ENCODE measurements around the gene DAW1.

Gene DAW1

DNA sequence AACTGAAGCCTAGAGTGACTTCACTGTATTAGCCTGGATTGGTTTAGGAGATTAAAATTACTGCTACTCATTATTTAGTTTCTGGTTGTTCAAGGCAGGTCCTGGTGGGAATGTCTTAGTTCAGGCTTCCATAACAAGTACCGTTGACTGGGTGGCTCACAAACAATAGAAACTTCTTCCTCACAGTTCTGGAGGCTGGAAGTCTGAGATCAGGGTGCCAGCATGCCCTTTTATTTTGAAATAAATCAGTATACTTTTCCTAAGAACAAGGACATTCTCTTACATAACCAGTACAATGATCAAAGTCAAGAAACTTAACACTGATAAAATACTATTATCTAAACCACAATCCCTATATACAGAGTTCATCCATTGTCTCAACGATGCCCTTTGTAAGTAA lies 4.0 kb upstream of the DAW1 start:
- Histone ChIP-seq H3K9me3 (no peaks in the 10 kb centered on the region), H3K4me3 (ENCODE audit: low read depth in 1 of 2, low read length in 1 of 2) (no peak overlapping the region), H3K4me1 (ENCODE audit: control insufficient read depth in 1 of 2, insufficient read depth in 1 of 2, low read depth in 1 of 2, low read length in 1 of 2) (peaks cover 16 to 26% of the 10 kb centered on the region in 2 experiments), H3K27me3 (peaks cover 28% of the 10 kb centered on the region), H3K36me3 (no peaks in the 10 kb centered on the region), H3K27ac (no peak overlapping the region)
- TF ChIP-seq, protein P1, sequence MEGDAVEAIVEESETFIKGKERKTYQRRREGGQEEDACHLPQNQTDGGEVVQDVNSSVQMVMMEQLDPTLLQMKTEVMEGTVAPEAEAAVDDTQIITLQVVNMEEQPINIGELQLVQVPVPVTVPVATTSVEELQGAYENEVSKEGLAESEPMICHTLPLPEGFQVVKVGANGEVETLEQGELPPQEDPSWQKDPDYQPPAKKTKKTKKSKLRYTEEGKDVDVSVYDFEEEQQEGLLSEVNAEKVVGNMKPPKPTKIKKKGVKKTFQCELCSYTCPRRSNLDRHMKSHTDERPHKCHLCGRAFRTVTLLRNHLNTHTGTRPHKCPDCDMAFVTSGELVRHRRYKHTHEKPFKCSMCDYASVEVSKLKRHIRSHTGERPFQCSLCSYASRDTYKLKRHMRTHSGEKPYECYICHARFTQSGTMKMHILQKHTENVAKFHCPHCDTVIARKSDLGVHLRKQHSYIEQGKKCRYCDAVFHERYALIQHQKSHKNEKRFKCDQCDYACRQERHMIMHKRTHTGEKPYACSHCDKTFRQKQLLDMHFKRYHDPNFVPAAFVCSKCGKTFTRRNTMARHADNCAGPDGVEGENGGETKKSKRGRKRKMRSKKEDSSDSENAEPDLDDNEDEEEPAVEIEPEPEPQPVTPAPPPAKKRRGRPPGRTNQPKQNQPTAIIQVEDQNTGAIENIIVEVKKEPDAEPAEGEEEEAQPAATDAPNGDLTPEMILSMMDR (IDR thresholded peaks at IDR 0.05): no peak

DNA sequence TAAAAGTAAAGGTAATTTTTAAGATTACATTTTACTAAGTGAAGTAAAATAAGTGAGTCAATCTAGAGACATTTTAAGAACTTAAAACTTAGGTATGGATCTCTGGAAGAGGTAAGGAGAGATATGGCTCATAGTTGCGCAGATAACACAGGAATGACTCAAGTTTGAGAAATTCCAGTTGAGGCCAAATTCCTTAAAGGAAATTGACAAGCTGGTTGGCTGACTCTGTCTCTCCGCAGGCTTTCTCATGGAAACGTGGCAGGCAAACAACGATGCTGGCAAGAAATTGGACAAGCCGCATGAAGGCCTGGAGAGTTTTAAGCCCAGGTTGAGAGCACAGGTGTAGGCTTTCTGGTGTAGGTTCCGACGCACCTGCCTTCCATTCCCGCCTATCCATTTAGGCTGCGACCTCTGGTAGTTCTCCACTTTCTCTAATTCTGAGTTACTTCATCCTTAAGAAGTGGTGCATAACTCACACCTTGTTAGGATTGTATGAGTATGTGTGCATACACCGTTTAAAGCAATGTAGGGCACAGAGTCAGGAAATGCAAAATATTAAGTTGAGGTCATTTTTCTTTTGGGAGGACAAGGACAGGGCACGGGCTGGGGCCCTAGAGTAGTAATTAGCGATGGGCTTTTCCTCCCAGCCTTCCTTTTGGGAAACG lies 589 bp upstream of the DAW1 start:
- peaks cover 31% of the 10 kb centered on the region for H3K27me3 ChIP-seq
- TF ChIP-seq, protein P1 (IDR thresholded peaks at IDR 0.05): no peak
- H3K27ac ChIP-seq: no peak overlapping the region
- H3K36me3 ChIP-seq: no peaks in the 10 kb centered on the region
- H3K9me3 ChIP-seq: no peaks in the 10 kb centered on the region
- peaks cover 12 to 23% of the 10 kb centered on the region in 2 experiments for H3K4me1 ChIP-seq (ENCODE audit: control insufficient read depth in 1 of 2, insufficient read depth in 1 of 2, low read depth in 1 of 2, low read length in 1 of 2)
- H3K4me3 ChIP-seq (ENCODE audit: low read depth in 1 of 2, low read length in 1 of 2): peak overlapping the region; percentile 46 to 59

DNA sequence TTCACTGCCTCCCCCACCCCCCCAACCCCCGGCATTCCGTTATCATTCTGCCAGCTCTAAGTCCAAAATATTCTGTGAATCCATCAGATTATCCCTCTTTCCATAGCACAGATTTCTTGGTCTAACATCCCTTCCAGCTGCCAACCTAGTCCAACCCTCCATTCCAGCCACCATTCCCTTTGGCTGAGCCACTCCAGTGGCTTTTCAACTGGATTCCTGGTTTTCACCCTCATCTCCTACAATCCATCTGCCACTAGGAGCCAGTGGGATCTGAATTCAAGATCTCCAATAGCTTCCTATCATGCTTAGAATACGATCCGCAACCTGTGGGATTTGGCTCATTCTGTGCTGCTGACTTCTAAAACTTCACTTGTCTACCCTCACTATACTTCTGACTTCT lies 1.2 kb downstream of the DAW1 start:
- TF ChIP-seq, protein P1 (IDR thresholded peaks at IDR 0.05): no peak
- Histone ChIP-seq H3K4me3 (ENCODE audit: low read depth in 1 of 2, low read length in 1 of 2) (no peak overlapping the region), H3K9me3 (no peaks in the 10 kb centered on the region), H3K4me1 (ENCODE audit: control insufficient read depth in 1 of 2, insufficient read depth in 1 of 2, low read depth in 1 of 2, low read length in 1 of 2) (peaks cover 12 to 23% of the 10 kb centered on the region in 2 experiments), H3K36me3 (no peaks in the 10 kb centered on the region), H3K27me3 (peaks cover 29% of the 10 kb centered on the region), H3K27ac (no peak overlapping the region)

DNA sequence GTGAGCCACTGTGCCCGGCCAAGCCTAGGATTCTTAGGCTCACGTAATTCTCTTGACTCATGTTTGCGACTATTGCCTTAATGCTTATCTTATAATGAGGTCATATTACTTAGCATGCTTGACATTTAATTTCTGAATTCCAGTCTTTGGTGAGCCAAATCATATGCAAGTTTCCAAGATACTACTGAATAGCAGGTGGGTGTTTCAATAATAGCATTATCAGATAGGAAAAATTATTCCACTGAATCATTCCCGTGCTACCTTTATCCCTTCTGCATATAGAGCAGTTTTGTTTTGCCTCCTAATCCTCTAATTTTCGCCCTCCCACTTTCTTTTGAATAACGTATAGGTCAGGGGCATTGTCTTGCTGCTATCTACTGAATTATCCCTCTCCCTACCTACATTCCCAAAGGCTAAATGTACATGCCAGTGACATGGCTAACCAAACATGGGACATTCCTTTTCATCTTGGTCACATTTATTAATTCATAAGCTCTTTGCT lies 4.9 kb downstream of the DAW1 start:
- TF ChIP-seq, protein P1 (IDR thresholded peaks at IDR 0.05): no peak
- no peaks in the 10 kb centered on the region for H3K36me3 ChIP-seq
- peaks cover 11% of the 10 kb centered on the region in 2 experiments for H3K4me1 ChIP-seq (ENCODE audit: control insufficient read depth in 1 of 2, insufficient read depth in 1 of 2, low read depth in 1 of 2, low read length in 1 of 2)
- H3K27ac ChIP-seq: no peak overlapping the region
- no peak overlapping the region for H3K4me3 ChIP-seq (ENCODE audit: low read depth in 1 of 2, low read length in 1 of 2)
- no peaks in the 10 kb centered on the region for H3K9me3 ChIP-seq
- H3K27me3 ChIP-seq: peaks cover 24% of the 10 kb centered on the region

DNA sequence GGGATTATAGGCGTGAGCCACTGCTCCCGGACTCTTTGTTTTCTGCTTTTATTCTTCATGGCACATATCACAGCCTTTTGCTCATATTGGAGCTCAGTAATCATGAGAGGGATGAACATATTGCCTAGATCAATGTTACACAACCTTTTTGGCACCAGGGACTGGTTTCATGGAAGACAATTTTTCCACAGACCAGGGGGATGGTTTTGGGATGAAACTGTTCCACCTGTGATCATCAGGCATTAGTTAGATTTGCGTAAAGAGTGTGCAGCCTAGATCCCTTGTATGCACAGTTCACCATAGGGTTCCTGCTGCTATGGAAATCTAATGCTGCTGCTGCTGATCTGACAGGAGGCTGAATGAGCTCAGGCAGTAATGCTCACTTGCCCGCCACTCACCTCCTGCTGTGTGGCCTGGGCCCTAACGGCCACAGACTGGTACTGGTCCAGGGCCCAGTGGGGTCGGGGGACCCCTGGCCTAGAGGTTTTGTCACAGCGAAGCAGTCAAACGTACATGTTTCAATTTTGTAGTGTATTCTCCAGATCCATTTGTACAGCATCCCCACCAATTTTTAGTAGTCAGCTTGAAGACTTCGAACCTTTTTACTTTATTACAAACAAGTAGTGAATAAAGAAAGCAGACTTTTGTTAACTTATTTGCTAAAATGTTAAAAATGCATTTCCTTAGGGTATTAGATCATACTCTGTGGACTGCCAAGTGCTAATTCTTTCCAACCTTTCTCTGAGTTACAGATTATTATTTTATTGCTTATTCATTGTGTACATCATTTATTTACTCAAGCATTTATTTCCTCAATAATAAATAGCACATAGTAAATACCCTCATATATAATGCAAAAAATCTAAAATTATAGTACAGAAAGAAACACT lies 6.2 kb downstream of the DAW1 start:
- H3K36me3 ChIP-seq: no peaks in the 10 kb centered on the region

More for the DNA sequence above, 6.2 kb downstream of the DAW1 start:
- no peaks in the 10 kb centered on the region for H3K9me3 ChIP-seq
- TF ChIP-seq, protein P1 (IDR thresholded peaks at IDR 0.05): no peak
- H3K4me3 ChIP-seq (ENCODE audit: low read depth in 1 of 2, low read length in 1 of 2): no peak overlapping the region
- H3K27me3 ChIP-seq: peaks cover 15% of the 10 kb centered on the region
- no peak overlapping the region for H3K27ac ChIP-seq
- peaks cover 8 to 12% of the 10 kb centered on the region in 2 experiments for H3K4me1 ChIP-seq (ENCODE audit: control insufficient read depth in 1 of 2, insufficient read depth in 1 of 2, low read depth in 1 of 2, low read length in 1 of 2)

All from neutrophil (primary cell).